Activated naive CD4-positive, alpha-beta T cell treated with anti-CD3 and anti-CD28 coated beads, Interleukin-2, amount 50 U/mL, for 16 hours (primary cell): Measurements from ENCODE around the gene CHAD.

Source experiments
- DNase-seq: peaks from one replicate; pipeline ENCODE4 v3.0.0-alpha.2; 2020

Gene CHAD, protein sequence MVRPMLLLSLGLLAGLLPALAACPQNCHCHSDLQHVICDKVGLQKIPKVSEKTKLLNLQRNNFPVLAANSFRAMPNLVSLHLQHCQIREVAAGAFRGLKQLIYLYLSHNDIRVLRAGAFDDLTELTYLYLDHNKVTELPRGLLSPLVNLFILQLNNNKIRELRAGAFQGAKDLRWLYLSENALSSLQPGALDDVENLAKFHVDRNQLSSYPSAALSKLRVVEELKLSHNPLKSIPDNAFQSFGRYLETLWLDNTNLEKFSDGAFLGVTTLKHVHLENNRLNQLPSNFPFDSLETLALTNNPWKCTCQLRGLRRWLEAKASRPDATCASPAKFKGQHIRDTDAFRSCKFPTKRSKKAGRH

DNA sequence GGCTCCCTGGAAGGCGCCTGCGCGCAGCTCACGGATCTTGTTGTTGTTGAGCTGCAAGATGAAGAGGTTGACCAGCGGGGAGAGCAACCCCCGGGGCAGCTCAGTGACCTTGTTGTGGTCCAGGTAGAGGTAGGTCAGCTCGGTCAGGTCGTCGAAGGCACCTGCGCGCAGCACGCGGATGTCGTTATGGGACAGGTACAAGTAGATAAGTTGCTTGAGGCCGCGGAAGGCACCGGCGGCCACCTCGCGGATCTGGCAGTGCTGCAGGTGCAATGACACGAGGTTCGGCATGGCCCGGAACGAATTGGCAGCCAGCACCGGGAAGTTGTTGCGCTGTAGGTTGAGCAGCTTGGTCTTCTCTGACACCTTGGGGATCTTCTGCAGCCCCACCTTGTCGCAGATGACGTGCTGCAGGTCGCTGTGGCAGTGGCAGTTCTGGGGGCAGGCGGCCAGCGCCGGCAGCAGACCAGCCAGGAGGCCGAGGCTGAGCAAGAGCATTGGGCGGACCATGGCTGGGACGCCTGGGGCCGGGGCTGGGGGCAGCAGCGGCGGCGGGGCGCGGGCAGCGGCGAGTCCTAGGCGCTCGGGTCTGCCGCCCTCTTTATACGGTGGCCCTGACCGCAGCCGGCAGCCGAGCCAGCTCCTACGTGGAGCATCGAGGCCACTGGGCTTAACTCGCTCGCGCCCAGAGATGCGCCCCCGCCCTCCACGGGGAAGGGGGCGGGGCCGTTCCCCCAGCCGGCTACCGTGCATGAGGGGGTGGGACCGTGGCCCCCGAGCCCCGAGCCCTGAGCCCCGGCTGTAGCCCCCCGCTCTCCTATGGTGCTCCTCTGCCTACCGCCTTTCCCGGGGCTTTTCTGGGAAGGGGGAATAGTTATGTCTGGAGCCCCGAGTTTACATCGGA is at the start of gene CHAD:
Gene CHAD (minus strand): TSS at position 577 of the 904 bp plus-strand sequence. CDS start 67 bp downstream, at position 510.
- no peak for DNase-seq

DNA sequence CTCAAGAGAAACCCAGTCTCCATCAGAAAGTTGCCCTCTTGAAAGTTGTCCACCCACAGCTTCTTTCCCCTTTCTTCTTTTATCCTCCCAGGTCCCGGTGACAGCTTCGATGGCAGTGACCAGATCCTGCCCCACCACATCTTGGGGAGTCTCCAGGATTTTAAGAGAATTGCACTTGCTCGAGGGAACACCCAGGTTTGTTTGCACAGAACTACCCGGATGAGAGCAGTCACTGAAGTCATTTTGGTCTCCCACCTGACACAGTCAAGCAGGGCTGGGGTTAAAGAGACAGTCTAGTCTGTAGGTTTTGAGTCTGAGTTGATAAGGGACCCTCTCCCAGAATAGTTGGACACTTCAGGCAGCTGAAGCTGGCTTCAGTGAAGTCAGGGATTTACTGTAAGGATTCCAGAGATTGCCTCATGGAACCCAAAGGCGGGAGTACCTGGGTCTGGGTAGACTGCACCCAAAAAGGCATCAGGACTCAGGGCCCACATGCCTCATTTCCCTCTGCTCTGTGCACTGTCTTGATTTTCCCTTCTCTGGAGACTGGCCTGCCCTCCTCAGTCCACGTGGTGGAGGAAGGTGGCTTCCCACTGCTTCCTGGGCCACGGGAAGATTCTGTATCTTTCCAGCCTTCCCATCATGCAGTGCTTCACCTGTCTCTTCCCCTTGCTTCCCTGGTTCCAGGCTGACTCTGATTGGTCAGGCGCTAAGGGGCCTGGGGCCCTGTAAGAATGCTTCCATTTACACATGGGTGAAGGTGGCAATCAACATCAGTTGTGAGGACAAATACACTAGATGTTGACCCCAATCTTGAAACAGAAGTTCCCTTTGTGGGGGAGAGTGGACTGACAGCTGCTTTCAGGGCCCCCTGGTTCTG is 49.1 kb upstream of the CHAD start:
- DNase-seq, result no peak

DNA sequence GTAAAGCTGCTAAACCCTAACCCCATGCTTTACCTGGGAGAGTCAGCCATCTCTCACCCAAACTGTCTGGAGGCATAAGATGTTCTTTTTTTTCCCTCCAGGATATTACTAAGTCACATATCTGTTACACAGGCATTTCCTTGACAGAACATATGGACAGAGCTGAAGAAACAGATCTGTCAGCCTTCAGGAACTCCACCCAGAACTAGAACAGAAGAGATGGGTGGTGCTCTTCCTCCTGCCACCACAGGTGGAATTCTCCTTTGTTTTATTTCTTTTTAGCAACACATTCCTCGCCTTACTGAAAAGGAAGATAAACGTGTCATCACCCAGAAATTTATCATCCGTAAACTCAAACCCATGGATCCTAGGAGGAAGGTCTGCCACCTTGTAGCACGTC is 48.3 kb upstream of the CHAD start:
- DNase-seq, result no peak

DNA sequence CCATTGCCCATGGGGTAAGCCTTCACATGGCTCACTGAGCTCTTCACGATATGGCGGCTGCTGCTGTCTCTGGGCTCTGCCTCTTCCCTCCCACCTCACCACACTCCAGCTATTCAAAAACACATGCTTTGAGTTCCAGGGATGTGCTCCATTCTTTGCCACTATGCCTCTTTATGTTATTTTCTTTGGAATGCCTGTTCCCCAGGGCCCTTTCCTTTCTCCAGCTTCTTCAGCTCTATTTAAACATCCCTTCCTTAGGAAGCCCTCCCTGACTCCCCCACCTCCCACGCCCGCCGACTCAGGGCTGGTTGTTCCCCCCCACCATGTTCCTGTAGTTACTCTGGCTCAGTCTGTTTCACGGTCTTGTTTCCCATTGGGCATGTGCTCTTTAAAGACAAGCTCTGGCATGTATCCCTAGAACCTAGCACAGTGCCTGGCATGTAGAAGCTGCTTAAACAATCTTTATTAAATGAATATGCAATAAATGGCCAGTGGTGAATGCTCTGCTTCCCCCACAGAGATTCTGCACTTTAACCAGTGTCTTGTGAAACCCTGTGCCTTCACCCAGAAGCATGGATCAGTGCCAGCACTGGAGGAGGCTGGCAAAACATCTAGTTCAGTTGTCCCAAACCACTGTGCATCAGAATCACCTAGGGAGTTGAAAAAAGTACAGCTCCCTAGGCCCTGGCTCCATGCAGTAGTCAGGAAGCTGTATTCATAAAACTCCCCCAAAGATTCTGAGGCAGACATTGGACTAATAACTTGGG is 46.4 kb upstream of the CHAD start:
- DNase-seq, result no peak

DNA sequence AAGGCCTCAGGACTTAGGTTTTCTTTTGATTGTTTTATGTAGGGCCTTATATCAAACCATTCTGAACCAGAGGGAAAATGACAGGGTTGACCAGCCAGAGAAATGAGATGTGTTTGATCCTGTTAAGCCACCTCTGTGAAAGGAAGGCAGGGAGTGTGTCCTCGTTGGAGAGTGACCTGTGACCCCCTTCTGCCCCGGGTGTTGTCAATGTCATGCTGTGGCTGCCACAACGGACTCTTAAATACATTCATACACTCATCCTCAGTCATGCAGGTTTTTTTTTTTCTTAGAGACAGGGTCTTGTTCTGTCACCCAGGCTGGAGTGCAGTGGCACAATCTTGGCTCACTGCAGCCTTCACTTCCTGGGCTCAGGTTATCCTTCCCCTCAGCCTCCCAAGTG is 45.7 kb upstream of the CHAD start:
- no peak for DNase-seq

DNA sequence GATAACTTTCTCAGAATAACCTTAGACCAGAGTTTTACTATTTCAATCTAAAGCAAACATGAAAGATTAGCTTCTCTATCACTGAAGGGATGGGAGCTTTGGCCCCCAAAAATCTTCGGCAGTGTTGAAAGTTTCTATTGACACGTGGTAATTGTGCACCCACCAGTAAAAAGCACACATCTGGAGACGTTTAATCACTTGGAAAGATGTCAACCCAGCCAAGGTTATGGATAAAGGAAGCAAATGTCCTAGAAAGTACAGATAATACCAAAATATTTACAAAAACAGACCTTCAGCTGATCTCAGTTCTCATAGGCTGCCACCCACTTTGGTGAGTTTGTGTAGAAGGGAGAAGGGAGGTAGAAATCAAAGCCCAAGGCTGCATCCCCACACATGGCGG is 44.8 kb upstream of the CHAD start:
- no peak for DNase-seq

DNA sequence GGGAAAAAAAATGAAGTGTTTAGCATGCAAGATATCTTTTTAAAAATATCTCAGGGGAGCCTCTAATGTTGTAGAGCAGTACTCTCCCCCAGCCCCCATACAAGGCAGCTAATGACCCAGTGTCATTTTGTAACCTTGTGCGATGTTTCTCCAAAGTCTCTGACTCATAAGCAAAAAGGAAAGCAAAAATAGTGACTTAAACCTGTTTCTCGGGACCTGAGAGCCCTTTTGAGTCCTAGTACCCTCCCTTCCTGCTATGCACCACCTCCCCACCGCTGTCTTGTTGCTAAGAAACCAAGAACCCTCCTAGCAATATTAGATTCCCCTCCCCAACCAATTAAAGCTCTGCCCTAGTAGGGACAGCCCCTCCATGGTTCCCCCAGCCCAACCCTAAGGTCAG is 42.4 kb upstream of the CHAD start:
- peak; percentile 50 for DNase-seq

DNA sequence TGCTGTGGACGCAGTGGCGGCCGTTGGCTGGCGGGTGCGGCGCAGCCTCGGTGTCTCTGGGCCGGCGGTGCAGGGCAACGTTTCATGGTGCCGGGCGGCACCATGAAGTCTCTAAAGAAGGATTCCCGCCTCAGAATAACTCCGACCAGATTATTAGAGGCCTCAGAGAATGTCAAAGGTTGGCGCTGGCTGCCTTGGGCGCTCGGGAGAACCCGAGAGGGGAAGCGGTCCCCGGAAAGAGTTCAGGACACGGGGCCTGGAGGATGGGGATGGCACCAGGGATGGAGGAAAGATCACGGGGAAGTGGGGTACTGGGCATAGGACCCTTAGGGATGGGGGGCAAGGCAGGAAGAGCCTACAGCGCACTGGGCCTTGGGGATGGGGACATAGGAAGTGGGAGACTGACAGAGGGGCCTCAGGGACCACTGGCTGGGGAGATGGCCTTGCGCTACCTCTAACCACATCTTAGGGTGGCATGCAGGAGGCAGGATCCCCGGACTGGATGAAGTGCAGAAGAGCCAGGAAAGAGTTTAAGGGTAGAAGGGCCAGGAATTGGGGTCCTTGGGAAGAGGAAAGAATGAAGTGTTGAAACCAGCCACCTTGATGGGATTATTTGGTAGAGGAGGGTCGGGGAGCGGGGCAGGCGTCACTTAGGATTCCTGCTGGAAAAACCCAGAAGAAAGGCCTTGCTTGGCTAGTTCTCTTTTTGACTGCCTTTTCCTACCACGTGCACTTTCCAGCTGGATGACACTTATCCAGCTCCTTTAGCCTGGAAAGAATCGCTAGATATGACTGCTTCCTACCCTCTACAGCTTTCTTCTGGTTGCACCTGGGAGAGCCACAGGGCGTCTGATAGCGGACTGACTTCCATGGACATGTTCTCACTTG is 40.1 kb upstream of the CHAD start:
- DNase-seq, result no peak

DNA sequence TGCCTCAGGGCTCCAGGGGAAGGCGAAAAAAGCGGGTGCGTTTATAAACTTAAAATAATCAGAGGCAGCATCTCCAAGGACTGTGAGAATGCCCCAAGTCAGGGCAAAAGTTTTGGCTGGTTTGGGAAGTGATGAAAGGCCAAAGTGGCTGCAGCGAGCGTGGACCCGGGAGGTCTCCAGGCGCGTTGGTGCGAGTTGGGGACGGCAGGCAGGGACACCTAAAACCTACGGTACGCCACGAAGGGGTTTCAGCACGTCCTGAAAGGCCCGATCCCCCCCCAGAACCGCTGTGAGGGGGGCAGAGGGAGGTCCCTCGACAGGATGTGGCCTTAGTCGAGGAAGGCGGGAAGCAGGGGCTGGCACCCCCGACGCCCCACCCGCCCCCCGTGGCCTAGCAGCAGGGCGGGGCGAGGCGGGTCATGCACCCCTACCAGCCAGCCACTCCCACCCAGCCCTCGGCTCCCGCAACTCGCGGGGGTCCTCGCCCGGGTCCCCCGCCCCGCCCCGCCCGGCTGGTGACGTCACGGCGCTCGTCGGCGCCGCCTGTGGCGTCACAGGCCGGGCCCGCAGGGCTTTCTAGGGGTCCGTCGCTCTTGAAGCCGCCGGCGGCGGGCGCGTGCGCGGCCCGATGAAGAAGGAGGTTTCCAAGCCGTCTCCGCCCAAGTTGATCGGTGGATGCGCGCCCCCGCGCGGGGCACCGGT is 39.3 kb upstream of the CHAD start, which contains the start of gene MYCBPAP:
Gene MYCBPAP (plus strand): TSS at position 569 of the 702 bp plus-strand sequence. CDS start 236 bp downstream, outside the sequence.
- peak; percentile 80 for DNase-seq

DNA sequence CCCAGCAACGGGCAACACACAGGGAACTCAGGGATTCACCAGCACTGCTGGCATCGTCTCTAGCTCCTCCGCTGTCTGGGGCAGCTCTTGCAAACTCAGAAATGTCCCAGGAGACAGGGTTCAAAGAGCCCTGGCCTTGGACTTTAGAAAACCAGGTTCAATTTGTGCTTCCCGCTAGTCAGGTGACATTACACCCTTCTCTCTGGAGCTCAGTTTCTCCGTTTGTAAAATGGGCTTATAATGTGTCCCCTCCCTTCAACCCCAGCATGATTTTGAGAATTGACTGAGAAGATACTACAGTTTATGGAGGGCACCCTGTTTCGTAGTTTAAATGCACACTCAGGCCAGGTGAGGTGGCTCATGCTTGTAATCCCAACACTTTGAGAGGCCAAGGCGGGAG is 37.6 kb upstream of the CHAD start:
- no peak for DNase-seq

DNA sequence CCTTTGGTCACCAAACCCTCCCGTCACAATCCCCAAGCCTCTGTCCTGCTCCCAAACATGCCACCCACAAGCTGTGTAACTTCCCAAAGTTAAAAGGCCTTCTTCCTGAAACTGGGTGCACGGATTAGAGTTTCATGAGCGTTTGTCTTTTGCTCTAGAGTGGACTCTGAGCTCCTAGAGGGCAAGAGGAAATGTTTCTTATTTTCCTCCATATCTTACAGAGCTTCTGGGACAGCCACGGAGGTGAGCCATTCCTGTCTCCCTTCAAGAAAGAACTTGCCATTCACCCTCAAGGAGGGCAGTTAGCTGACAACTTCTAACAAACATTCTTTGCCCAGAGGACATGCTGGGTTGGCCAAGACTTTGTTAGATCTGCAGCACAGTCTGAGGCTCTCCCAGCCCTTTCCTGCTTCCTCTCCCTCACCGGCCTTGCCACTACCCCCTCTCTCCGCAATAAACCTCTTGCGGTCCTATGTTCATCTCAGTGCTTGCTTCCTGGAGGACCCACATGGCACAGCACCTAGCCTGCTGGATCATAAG is 37.0 kb upstream of the CHAD start:
- no peak for DNase-seq

DNA sequence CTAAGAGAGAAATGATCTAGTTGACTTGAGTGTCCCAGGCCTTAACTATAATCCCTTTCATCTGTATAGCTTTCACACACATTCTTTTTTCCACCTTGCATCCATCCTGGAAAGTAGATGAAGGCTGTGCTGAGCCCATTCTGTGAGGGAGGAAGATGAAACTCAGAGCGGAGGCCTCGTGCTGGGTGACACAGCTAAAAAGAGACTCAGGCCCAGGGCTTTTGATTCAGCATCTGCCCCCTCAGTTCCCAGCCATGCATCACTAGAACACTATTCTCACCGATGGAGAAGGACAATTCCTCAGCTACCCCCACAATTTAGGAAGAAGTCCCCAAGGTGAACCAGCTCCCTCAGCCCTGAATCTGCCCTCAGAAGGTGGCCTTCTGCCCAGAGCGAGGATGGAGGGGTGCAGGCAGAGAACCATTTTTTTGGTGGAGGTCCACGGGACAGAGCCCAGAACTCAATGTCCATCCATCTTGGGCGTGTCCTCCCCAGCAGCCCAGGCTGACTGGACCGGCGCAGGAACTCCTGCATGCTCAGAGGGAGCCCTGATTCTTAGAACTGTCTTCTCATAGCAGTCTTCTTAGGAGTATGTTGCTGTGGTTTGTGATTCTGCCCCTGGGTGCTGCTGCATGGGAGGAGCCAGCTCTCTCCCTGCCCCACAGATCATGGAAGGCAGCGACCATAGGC is 33.8 kb upstream of the CHAD start:
- no peak for DNase-seq

DNA sequence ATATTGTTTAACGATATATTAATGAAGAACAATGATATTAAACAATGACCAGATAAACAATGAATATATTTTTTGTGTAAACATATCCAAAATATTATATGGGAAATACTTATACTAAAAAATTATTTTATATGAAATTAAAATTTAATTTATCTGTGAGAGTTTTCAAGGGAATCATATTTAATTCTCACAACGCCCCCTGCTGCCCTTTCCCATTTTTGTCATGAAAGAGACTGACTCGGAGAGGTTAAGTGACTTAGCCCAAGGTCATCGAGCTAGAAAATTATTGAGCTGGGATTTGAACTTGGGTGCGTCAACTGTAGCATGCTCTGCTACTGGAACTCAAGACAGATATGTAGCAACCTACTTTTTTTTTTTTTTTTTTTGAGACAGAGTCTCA is 32.4 kb upstream of the CHAD start:
- peak; percentile 28 for DNase-seq

DNA sequence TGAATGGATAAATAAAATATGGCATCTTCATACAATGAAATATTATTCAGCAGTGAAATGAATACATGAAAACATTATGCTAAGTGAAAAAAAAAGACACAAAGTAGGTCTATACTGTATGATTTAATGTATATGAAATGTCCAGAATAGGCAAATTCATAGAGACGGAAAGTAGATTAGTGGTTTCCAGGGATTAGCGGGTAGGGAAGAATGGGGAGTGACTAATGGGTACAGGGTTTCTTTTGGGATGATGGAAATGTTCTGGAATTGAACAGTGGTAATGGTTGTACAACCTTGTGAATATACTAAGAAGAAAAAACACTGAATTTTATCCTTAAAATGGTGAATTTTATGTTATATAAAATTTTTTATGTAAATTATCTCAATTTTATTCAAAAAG is 31.0 kb upstream of the CHAD start:
- DNase-seq, result no peak

DNA sequence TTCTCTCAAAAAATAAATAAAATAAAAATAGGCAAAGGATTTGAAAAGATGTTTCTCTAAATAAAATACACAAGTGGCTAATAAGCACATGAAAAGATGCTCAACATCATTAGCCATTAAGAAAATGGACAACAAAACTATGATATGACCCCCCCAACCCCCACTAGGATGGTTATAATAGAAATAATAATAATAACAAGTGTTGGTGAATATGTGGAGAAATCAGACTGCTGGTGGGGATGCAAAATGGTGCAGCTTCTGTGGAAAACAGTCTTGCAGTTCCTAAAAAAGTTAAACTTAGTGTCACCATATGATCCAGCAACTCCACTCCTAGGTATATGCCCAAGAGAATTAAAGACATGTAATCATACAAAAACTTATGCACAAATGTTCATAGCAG is 30.6 kb upstream of the CHAD start:
- no peak for DNase-seq

DNA sequence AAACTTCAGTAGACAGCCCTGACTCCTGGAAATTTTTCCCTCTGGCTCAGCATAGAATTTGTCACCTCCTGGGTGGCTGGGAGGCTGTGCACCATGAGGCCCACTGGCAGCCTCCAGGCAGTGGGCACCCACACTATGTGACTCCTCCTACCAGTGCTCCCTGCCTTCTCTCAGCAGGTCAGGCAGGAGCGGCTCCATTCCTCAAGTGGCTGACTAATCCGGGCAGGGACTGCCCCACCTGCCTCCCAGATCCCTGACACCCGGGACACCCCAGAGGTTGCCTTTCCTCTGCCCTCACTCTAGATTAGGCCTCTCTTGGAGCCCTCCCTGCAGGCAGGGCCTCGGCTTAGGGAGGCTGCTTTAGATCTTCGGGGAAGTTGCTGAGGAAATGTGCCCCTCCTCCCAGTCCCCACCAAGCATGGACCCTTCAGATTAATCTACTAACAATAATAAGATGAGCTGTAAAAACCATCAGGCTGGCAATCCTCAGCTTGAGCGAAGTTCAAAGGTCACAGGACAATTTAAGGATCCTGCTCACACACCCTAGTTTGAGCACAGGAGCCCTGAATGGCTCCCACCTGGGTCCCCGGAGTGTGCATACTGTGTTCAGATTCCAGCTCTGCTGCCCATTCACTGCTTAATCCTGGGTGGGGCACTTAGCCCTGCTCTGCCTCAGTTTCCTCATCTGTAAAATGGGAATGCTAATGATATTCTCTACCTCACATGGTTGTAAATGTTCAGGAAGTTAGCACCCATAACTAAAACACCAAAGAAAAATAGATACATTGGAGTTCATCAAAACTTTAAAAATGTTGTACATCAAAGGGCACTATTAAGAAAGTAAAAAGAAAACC is 29.6 kb upstream of the CHAD start:
- DNase-seq, result no peak

DNA sequence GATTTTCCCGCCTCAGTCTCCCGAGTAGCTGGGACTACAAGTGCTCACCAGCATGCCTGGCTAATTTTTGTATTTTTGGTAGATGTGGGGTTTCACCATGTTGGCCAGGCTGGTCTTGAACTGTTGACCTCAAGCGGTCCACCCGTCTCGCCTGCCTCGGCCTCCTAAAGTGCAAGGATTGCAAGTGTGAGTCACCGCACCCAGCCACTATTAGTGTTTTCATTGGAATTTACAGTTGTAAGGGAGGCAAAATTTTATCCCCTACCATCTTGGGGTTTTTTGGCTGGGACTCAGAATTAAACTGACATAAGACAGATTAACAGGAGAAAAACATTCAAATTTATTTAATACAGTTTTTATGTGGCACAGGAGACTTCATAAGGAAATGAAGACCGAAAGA is 27.2 kb upstream of the CHAD start:
- DNase-seq, result no peak

DNA sequence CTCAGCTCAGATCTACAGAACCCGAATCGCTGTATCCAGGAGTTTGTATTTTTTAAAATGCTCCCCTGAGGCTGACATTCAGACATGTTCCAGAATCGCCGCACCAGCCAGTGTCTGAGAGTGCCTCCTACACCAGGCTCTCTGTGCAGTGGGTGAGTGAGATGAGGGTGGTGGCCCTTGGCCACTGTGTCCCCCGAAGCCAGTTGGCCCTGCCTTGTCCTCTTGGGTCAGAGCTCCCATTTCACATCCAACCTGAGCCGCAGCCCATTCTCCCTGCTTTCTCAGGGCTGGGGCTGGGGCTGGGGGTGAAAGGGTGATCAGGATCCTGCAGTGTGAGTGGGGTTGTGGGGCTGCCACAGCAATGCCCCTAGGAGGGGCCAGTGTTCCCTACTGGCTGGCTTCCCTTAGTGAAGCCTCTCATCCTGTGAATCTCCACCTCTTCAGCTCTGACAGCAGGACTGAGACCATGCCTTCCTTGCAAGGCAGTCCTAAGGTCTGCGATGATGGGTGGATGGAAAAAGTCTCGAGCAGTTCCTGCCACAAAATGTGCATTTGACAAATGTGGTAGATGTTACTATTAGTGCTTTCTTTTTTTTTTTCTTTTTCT is 26.6 kb upstream of the CHAD start:
- DNase-seq, result no peak
